GM10266 (cell line): ENCODE results near the gene RBM11.

Source experiments
- DNase-seq: peaks from one replicate; pipeline ENCODE4 v3.0.0; 2012; ENCODE audit errors: extremely low spot score
- CTCF ChIP-seq: IDR thresholded peaks from 2 replicates; pipeline ENCODE4 v1.5.1; 2012; ENCODE audit warnings: mild to moderate bottlenecking, low read depth; ENCODE audit not compliant: control insufficient read depth, insufficient read depth; ENCODE audit errors: missing control alignments

RBM11 gene

GRCh38 chr21:14235101-14235500 is 19.1 kb downstream of the RBM11 start:
- no peak for DNase-seq

GRCh38 chr21:14236180-14236579 is 20.2 kb downstream of the RBM11 start:
- TF ChIP-seq CTCF = no peak
- no peak for DNase-seq

More at GRCh38 chr21:14235101-14235500, 19.1 kb downstream of the RBM11 start:
- TF ChIP-seq CTCF = no peak

- no peak for TF ChIP-seq CTCF
- no peak for DNase-seq
These were observed 23.3 kb downstream of the RBM11 start for GRCh38 chr21:14239281-14239680.

- TF ChIP-seq CTCF = no peak
- DNase-seq = no peak
These were observed 25.3 kb downstream of the RBM11 start for GRCh38 chr21:14241297-14241696.

- no peak for DNase-seq
- TF ChIP-seq CTCF = no peak
These were observed 27.5 kb downstream of the RBM11 start for GRCh38 chr21:14243461-14243860.

GRCh38 chr21:14243874-14244273 is 27.9 kb downstream of the RBM11 start:
- DNase-seq = no peak
- no peak for TF ChIP-seq CTCF

- DNase-seq = no peak
- TF ChIP-seq CTCF = no peak
These were observed 29.0 kb downstream of the RBM11 start for GRCh38 chr21:14244911-14245310.
